HG02870 (cell line): ENCODE results near the gene SULT4A1.
"Not testable (repeated sequence)": the region's sequence is repeated elsewhere in the genome, so short reads cannot be mapped to it uniquely, and the experiment has no call there.

ENCODE experiments used
- ATAC-seq: cut with Tn5 transposase; IDR thresholded peaks from one replicate; pipeline ENCODE4 v1.9.1; 2021; ENCODE audit warnings: mild to moderate bottlenecking, moderate library complexity; ENCODE audit not compliant: unreplicated experiment

The SULT4A1 gene

DNA sequence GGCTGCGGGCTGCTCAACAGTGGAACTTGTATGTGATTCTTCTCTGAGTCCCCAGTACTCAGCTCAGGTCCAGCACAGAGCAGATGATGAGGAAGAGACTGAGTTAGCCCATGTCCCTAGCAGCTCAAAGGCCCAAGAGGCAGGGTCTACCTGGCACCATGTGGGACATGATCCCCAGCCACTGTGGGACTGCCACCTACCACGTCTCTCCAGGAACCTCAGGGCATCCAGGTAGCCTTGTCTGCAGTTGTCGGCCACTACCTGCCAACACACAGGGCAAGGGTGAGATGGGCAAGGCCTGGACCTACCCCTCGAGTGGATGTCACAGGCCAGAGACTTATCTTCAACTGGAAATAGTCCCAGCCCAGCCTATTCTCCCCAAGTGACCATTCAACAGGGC, 25.1 kb upstream of the SULT4A1 start:
- ATAC-seq: no peak

DNA sequence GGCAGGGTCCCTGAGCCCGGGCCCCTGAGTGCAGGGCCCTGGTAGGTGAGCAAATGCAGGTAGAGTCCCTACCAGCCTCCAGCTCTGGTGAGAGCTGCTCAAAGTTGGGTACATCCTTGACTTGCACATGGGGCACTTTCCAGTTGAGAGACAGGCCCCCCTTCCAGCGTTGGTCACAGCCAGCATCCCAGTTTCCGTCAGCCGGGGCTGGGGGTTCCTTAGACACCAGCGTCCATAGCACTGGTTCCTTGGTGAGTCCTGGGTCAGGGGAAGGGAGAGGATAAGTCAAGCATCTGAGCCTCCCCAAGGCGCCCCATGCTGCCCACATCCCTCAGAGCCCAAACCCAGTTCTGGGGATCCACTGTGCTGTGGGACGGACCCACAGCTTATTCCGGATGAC, 23.9 kb upstream of the SULT4A1 start:
- ATAC-seq: no peak

DNA sequence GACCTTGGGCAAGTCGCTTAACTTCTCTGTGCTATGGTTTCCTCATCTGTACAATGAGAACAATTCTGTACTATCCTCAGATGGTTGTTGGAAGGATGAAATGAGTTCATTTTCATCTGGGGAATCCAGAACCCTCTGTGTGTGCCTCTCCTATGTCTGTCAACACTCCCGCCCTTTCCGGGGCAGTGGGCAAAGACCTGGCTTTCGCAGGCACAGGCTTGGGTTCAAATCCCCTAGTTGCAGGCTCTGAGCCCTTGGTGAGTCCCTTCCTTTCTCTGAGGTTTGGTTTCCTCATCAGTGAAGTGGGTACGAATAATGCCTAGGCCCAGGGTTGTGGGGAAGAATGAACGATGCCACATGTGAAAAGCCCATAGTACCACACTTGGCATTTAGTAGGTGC, 23.5 kb upstream of the SULT4A1 start:
- ATAC-seq: no peak

DNA sequence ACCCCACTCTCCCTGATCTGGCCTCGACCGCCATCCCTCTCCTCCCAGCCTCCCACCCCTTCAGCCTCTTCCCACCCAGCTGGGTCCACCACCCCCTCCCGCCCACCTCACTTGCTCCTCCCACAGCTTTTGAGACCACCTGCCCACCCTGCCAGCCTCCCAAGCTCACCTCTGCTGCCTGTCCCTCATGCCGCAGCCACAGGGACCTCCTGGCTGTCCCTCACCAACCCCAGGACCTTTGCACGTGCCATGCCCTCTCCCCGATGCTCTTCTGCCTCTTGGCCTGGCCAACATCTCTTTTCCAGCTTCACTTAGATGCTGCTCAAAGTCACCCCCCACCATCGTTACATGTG, 23.0 kb upstream of the SULT4A1 start:
- ATAC-seq: no peak

DNA sequence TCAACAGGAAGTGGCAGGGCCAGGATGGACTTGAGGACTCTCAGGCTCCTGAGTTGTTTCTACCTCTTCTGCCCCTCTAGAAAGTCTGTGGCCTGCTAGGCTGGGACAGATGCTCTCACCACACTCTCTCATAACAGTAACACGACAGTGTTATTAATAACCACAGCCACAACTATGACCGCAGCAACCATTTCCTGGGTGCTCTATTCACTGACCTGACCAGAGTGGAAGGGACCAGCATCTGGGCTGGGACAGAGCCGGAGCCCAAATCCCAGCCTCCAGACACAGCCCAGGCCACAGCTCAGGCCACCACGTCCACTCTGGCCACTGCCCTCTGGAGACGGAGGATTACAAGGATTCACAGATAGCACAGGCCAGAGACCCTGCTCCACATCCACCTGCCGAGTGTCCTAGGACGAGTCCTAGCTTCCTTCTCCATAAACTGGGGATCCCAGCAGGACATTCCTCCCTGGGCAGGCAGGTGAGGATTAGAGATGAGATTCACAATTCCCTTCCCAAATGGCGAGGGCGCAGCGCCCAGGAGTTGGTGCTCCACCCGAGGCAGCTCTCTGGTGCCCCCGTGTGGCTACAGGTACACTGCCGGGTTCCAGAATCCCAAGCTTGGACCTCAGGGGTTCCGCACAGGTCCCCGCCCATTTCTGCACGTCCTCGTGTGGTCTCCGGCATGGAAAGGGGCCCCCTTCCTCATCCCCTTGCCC, 22.4 kb upstream of the SULT4A1 start:
- peak; percentile 86 for ATAC-seq

DNA sequence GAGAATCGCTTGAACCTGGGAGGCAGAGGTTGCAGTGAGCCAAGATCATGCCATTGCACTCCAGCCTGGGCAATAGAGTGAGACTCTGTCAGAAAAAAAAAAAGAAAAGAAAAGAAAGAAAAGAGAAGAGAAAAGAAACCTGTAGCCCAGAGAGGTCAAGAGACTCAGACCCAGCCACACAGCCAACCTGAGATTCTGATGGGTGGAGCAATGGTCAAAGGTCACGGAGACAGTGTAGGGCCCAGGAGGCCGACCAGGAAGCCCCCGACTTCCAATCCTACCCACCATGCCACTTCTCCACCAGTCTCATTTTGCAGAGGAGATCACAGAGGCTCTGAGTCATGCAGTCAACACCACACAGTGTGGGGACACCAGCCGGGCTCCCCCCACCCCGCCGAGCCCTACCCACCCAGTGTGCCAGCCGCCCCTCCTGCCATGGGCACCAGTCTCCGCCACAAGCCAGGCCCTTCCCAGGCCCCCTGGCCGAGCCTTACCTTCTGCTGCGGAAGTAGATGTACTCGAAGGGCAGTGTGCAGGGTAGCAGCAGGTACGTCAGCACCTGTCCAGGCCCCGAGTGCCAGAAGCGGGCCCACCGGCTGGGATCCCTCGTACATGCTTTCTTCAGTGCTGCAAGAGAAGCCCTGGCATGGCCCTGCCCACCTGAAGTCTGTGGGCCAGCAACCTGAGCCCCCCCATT, 21.6 kb upstream of the SULT4A1 start:
- ATAC-seq: no peak

DNA sequence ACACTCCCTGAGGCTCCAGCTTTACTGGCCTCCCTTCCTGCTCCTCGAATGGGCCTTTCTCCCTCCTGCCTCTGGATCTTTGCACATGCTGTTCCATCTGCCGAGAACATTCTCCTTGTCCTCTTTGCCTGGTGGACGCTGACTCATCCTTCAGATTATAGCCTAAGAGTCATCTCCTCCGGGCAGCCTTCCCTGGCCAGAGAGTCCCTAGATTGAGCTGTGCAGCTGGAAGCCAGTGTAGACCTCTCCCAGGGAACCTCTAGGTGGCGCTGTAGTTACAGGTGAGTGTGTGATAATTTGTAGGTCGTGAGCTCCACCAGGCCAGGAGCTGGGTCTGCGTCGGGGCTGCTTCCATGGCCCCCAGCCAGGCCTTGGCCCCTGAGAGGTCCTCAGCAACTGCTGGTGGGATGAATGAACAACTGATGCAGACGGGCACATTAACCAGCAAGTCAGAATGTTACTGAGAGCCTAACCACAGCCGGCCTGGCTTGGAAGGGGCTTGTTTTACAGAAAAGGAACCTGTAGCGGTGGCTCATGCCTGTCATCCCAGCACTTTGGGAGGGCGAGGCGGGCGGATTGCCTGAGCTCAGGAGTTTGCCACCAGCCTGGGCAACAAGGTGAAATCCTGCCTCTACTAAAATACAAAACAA, 20.8 kb upstream of the SULT4A1 start:
- ATAC-seq: no peak

DNA sequence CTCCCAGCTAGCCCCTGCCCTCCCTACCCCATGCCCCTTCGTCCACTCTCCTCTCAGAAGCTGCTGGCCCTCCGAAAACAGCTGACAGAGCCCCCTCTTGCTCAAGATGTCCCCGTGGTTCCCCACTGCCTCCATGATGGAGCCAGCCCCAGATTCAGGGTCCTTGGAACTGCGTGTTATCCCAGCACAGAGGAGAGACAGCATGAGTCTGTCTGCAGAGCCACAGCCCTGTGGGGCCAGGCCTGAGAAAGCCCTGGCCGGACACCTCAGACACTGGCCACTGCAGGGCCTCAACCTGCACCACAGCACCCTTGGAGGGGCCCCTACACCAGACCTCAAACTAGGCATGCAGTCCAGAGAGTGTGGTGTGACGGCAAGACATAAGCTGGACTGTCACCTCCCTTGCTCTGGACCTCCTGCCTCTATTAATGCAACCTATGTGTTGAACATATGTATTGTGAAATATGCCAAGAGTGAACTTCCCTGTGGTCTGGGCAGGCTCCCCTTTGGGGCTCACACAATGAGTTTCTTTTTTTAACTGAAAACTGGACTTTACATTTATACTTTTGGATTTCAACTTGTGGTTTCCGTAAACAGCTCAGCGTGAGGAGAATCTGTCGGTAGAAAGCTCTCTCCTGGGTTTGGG, 19.9 kb upstream of the SULT4A1 start:
- no peak for ATAC-seq

DNA sequence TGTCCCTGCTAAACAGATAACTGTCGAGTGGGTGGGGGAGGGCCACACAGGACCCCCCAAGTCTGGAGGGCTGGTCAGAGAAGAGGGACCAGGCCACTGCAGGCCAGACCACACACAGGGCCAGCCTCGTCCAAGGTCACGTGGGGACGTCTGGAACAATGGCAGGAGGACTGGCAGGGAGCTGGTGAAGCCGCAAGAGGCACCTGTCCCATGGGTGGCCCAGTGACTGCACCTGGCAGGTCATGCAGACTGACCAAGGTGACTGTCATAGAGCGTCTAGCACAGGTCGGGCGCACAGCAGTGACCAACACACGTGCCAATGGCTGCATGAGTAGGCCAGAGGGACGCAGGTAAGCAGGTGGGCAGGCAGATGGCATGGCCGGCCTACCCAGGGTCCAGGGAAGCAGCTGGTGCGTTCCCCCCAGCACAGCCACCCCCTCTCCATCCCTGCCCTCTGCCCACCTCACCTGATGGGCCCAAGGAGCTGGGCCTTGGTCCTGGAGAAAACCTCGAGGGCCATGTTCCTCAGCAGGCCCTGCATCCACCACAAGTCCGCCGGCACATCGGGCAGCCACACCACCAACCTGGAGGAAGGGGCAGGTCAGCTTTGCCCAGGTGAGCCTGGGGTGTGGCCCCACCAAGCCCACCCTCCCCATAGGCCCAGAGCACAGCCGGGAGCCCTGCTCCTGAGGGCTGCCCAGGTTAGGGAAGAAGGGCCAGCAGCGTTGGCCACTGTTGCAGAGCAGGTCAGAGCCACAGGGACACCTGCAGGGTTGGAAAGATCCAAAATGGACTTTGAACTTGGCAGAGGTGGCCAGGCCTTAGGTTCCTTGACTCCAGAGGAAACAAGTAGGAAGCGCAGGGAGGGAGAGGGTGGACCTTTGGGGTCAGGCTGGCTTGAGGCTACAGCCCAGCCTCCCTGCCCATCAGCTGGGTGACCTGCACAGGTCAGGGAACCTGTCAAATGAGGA, 19.1 kb upstream of the SULT4A1 start:
- ATAC-seq: no peak

DNA sequence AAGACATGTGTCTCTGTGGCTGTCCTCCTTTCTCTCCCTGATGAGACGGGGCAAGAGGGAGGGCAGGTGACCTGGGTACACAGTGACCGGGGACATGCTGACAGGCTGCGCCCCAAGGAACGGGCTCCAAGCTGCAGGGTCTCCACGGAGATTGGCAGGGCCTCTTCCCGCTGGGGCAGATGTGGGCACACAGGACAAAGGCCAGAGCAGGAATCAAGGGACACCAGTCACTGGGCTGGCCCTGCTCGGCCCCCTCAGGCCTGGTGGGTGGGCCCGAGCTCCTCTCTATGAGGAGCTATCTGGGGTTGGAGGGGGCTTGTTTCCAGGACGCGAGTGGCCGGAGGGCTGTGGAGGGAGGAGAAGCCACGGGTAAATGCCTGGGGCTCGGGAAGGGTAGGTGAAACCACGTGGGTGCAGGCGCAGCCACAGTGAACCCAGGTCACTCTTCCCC, 18.3 kb upstream of the SULT4A1 start:
- no peak for ATAC-seq

DNA sequence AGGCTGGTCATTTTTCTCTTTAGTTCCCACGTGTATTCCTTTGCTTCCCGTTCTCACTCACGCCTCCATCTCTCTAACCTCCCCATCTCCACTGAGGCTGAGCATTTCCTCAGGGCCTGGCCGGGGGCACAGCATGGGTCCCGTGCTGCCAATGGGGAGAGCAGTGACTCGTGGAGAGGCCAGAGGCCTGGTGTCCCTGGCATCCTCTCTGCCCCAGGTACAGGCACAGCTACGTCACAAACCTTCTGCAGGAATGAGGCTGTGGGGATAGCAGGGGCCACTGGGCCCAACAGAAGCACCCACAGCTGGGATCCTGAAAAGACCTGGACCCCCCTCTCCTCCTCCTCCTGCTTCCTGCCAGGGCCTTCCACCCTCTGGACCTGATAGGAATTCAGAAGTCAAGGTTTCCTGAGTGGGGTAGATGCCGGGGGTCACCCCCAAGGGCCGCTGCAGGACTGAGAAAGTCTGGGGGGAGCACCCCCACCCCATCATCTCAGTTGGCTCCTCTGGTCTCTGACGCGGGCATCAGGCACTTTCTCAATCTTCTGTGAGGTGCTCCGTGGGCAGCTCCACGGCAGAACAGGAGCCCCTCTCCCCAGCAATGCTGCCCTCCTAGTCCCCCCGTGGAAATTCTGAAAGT, 17.7 kb upstream of the SULT4A1 start:
- ATAC-seq: no peak

DNA sequence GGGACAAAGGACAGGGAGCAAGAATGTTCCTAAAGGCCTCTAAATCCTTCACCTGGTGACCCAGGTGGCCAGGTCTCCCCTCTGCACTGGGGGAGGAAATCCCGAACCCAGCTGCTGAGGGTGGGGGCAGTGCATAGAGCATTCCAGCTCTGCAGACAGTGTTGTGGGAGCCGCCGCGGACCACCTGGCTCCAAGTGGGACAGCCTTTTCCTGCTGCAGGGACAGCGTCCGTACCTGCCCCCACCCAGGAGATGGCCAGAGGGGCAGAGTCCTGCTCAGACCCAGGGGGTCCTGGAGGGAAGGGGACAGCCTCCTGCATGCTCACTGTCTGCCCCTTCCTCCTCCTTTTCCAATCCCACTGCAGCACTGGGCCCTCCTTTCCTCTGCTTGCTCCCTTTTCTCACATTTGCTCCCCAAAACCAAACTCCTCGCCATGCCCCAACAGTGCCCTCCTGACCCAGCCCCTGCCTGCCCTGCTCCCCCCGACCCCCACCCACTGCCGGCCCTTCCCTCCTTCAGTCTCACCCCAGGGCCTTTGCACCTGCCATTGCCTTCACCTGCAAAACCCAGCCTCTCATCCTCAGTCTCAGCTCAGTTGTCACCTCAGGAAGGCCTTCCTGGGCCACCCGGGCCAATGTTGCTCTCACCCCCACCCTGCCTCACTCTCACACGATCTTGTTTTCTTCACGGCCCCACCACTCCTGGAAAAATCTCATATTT, 16.7 kb upstream of the SULT4A1 start:
- ATAC-seq: no peak

DNA sequence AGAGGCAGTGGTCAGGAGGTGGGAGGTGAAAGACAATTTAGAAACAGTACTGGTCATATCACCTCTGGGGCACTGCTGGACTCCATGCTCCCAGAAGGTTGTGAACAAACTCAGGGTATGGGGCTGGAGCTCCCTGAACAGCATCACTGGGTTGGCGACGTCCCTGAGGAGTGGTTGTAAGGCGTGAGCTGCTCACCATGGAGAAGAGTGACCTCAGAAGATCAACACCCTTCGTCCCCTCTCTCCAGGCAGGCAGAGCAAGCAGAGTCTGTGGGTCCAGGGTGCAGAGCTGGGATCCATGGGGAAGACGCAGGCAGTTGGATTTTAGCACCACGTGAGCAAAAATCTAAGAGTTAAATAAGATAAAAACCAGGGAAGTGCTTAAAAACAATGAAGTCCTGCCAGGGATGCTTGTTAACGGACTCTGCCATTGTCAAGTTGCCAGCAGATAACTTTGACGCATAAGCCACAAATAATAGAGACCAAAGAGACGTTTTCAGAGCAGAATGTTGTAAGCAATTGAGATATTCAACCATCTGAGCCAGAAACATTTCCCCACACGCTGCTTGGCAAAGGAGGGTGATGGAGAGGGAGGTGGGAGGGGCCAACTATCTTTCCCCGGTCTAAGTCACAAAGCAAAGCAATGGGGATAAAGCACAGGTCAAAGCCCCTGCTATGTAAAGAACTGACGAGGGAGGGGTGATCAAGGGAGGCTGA, 15.9 kb upstream of the SULT4A1 start:
- no peak for ATAC-seq

DNA sequence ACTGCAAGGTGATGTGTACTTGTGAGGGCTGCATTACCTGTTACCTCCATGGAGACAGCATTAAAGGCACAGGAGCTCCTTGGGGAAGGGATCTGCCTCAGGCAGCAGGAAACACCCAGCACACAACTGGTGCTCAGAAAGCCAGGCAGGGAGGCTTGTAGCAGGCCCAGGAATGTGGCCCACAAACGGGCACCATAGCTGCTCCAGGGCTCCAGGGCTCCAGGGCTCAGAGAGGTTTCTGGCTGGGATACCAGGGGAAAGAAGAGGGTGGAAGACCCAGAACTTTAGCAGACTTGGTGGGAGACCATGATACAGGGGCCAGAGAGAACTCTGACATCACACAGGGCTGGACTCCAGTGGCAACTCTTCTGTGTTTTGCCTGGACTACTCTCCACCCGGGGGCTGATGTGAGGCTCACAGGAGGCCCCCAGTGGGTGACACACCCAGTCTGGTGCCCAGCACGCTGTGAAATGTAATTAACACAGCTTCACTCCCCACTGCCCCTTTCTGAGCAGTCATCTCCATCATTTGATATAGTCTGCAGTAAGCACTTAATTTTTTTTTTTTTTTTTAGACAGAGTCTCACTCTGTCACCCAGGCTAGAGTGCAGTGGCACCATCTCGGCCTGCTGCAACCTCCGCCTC, 14.7 kb upstream of the SULT4A1 start:
- no peak for ATAC-seq

DNA sequence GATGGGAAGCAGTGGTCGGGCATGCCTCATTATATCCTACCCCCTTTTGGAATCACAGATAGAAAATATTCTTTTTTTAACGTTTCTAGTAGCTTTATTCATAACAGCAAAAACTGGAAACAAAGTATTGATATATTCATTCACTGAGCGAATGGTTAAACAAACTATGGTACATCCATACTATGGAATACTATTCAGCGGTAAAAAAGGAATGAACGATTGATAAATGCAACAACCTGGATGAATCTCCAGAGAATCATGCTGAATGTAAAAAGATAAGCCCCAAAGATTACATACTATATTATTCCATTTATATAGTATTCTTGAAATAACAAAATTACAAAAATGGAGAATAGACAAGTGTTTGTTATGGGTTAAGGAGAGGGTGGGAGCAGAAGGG, 7.5 kb upstream of the SULT4A1 start:
- ATAC-seq: no peak

DNA sequence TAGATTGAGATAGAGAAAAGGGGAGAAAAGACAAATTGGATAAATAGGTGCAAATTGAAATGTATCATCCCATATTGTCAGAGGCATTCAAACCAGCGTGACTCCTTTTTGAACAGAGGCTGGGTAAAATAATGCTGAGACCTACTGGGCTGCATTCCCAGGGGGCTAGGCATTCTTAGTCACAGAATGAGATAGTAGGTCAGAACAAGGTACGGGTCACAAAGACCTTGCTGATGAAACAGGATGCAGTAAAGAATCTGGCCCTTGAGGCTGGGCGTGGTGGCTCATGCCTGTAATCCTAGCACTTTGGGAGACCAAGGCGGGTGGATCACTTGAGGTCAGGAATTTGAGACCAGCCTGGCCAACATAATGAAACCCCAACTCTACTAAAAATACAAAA, 6.7 kb upstream of the SULT4A1 start:
- not testable (repeated sequence) for ATAC-seq

DNA sequence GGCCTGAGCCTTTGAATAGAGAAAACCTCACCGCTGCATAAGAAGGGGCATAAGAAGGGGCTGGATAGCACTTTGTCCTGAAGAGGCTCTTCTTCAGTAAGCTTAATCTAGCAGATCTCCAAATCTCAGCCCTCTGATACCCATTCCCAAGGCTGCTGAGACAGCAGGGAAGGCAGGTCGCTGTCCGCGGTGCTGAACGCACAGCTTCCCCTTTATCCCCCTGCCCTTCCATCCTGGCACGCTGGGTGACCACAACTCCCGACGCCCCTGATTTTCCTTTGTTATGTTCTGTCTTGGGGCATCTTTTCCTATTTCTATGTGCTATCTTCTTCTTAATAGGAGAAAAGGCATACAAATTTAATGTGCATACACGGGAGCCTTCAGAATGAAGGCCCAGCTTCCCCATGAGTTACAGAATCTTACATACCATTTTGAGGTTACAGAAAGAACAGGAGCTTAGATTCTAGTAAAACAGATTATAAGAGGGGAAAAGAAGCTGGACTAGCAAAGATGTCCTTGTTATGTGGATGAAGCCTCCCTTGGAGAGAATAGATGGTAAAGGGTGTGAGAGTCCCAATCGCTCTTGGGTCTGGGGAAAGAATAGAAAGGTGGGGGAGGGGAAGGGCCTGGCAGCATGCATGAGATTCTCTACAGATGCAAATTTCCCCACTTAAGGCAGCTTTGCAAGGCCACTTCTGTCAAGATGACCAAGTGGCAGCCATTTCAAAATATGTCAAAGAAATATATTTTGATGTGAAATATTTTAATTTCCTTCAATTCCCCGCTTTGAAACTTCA, 5.7 kb upstream of the SULT4A1 start:
- ATAC-seq: no peak

DNA sequence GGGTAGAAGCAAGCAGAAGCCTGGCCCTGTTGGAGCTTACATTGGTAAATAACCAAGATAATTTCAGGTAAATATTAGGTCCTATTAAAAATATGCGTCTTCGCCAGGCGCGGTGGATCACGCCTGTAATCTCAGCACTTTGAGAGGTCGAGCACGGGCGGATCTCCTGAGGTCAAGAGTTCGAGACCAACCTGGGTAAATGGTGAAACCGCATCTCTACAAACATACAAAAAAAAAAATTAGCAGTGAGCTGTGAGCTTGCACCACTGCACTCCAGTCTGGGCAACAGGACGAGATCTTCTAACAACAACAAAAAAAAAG, 529 bp upstream of the SULT4A1 start:
- ATAC-seq: no peak
